Measurements from ENCODE around the gene ZNF337. TPM values are rescaled to one million over a fixed set of nuclear protein-coding genes. Genes with fewer than 3 reads are reported as not detected.
"Not testable (repeated sequence)": the region's sequence is repeated elsewhere in the genome, so short reads cannot be mapped to it uniquely, and the experiment has no call there.

Gene ZNF337
- total and polyA plus RNA-seq, 2 of the 13 experiments (the other 11 are each of a cell fraction or from before 2014, with no cell fraction given) = 17.0 to 19.6 TPM

DNA sequence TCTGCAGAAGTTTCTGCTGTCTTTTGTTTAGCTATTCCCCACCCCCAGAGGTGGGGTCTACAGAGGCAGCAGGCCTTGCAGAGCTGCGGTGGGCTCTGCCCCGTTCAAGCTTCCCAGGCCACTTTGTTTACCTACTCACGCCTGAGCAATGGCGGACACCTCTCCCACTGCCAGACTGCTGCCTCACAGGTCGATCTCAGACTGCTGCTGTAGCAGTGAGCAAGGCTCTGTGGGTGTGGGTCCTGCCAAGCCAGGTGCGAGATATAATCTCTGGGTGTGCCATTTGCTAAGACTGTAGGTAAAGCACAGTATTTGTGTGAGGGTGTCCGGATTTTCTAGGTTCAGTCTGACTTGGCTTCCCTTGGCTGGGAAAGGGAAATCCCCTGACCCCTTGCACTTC is 23.6 kb upstream of the ZNF337 start (continued):
- TF ChIP-seq ZNF253 (CRISPR knock-in tag; IDR thresholded peaks at IDR 0.05; ENCODE audit: borderline replicate concordance) = no peak
- TF ChIP-seq SCMH1 (CRISPR knock-in tag; IDR thresholded peaks at IDR 0.05; ENCODE audit: borderline replicate concordance) = no peak

GRCh38 chr20:25718896-25719809 is 22.5 kb upstream of the ZNF337 start:
- Histone ChIP-seq H3K4me3 (replicated peaks in 1 of 3; ENCODE audit: insufficient read depth in 1 of 3, low read depth in 2 of 3, low read length in 3 of 3) (peak overlapping the region; percentile 9 to 57 (median 43); a peak in 4 of 6 replicates), H3K4me2 (ENCODE audit: low read depth, low read length) (peak overlapping the region; percentile 78), H3K4me1 (ENCODE audit: insufficient read depth, low read length) (peaks cover 25% of the 10 kb centered on the region)
- H3K9me3 ChIP-seq (ENCODE audit: low read length); H3K9ac ChIP-seq (ENCODE audit: insufficient read depth, low read depth, low read length); BruUV-seq (replicated peaks); CTCF ChIA-PET (ENCODE audit: low intra/inter-chr PET ratio, low total read pairs); in situ Hi-C loops (cut with HindIII; ENCODE audit: extremely low pct_ligation_motif_present, low pct_unique_long_range_greater_than_20kb); H2AFZ ChIP-seq (ENCODE audit: low read length); H3K27me3 ChIP-seq (ENCODE audit: control insufficient read depth in 1 of 2, insufficient read depth in 2 of 2, low read length in 2 of 2); H3K36me3 ChIP-seq (replicated peaks in 1 of 2; ENCODE audit: control insufficient read depth in 1 of 2, insufficient read depth in 2 of 2, low read length in 2 of 2); H4K20me1 ChIP-seq (ENCODE audit: insufficient read depth, low read length); H3K79me2 ChIP-seq (ENCODE audit: insufficient read depth, low read length); FAIRE-seq; H3K27ac ChIP-seq (ENCODE audit: extremely low read length, insufficient read depth, low read length): not testable (repeated sequence)
- DNase-seq (ENCODE audit: low spot score) = peak; percentile 61
- 12% methylated on average over 19 of the region's 20 CpGs for WGBS (ENCODE audit: low lambda C conversion rate)
- peak; percentile 62 for ATAC-seq
- POLR2A ChIA-PET = interaction anchor here (0.7 to 1.5 kb wide), 3 partner anchors 22 to 97 kb away, joined by 3 to 6 read pairs (median 3); partner anchors contain the start of gene ZNF337
- intact Hi-C loops (cut with micrococcal nuclease; ENCODE audit: unreplicated experiment) = loop anchor here (1.0 kb wide), 2 partner anchors 27 to 32 kb away; no protein-coding TSS in a partner anchor
- TF ChIP-seq SALL1 (CRISPR knock-in tag; IDR thresholded peaks at IDR 0.05) = peak; percentile 64; the same call in 1 of the 2 replicates
- peak; percentile 37; the same call in 1 of the 2 replicates for TF ChIP-seq PHF21A (CRISPR knock-in tag; IDR thresholded peaks at IDR 0.05)
- TF ChIP-seq, protein P1, sequence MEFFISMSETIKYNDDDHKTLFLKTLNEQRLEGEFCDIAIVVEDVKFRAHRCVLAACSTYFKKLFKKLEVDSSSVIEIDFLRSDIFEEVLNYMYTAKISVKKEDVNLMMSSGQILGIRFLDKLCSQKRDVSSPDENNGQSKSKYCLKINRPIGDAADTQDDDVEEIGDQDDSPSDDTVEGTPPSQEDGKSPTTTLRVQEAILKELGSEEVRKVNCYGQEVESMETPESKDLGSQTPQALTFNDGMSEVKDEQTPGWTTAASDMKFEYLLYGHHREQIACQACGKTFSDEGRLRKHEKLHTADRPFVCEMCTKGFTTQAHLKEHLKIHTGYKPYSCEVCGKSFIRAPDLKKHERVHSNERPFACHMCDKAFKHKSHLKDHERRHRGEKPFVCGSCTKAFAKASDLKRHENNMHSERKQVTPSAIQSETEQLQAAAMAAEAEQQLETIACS (CRISPR knock-in tag; IDR thresholded peaks at IDR 0.05) = peak; percentile 20; the same call in 1 of the 2 replicates
- TF ChIP-seq, protein P2, sequence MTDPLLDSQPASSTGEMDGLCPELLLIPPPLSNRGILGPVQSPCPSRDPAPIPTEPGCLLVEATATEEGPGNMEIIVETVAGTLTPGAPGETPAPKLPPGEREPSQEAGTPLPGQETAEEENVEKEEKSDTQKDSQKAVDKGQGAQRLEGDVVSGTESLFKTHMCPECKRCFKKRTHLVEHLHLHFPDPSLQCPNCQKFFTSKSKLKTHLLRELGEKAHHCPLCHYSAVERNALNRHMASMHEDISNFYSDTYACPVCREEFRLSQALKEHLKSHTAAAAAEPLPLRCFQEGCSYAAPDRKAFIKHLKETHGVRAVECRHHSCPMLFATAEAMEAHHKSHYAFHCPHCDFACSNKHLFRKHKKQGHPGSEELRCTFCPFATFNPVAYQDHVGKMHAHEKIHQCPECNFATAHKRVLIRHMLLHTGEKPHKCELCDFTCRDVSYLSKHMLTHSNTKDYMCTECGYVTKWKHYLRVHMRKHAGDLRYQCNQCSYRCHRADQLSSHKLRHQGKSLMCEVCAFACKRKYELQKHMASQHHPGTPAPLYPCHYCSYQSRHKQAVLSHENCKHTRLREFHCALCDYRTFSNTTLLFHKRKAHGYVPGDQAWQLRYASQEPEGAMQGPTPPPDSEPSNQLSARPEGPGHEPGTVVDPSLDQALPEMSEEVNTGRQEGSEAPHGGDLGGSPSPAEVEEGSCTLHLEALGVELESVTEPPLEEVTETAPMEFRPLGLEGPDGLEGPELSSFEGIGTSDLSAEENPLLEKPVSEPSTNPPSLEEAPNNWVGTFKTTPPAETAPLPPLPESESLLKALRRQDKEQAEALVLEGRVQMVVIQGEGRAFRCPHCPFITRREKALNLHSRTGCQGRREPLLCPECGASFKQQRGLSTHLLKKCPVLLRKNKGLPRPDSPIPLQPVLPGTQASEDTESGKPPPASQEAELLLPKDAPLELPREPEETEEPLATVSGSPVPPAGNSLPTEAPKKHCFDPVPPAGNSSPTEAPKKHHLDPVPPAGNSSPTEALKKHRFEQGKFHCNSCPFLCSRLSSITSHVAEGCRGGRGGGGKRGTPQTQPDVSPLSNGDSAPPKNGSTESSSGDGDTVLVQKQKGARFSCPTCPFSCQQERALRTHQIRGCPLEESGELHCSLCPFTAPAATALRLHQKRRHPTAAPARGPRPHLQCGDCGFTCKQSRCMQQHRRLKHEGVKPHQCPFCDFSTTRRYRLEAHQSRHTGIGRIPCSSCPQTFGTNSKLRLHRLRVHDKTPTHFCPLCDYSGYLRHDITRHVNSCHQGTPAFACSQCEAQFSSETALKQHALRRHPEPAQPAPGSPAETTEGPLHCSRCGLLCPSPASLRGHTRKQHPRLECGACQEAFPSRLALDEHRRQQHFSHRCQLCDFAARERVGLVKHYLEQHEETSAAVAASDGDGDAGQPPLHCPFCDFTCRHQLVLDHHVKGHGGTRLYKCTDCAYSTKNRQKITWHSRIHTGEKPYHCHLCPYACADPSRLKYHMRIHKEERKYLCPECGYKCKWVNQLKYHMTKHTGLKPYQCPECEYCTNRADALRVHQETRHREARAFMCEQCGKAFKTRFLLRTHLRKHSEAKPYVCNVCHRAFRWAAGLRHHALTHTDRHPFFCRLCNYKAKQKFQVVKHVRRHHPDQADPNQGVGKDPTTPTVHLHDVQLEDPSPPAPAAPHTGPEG (CRISPR knock-in tag; IDR thresholded peaks at IDR 0.05) = 0 out of 2 replicates have a peak, but pooled peaks have one; percentile 23
- TF ChIP-seq ZNF580 (CRISPR knock-in tag; IDR thresholded peaks at IDR 0.05; ENCODE audit: borderline replicate concordance, low read depth) = peak; percentile 54
- TF ChIP-seq SRY (CRISPR knock-in tag; IDR thresholded peaks at IDR 0.05) = 0 out of 2 replicates have a peak, but pooled peaks have one; percentile 25
- TF ChIP-seq THAP11 (CRISPR knock-in tag; IDR thresholded peaks at IDR 0.05) = peak; percentile 54
- 0 out of 2 replicates have a peak, but pooled peaks have one; percentile 45 for TF ChIP-seq NR1H2 (CRISPR knock-in tag; IDR thresholded peaks at IDR 0.05; ENCODE audit: borderline replicate concordance, low read depth)
